SKM-1 treated with dmso at 0.1 percent for 144 hours (cell line): Measurements from ENCODE around the gene BTN1A1.
"Not testable (repeated sequence)": the region's sequence is repeated elsewhere in the genome, so short reads cannot be mapped to it uniquely, and the experiment has no call there.

ENCODE experiments used
- DNase-seq: peaks from one replicate; lab custom pipeline; 2025; ENCODE audit not compliant: unreplicated experiment; lab: John Stamatoyannopoulos, UW

The BTN1A1 gene

GRCh38 chr6:26536571-26537159 lies 36.6 kb downstream of the BTN1A1 start:
- no peak for DNase-seq

- DNase-seq: peak; percentile 89
These were observed 37.2 kb downstream of the BTN1A1 start for GRCh38 chr6:26537160-26537845.

- DNase-seq: peak; percentile 92
These were observed 37.9 kb downstream of the BTN1A1 start, which contains the start of gene HMGN4 for GRCh38 chr6:26537846-26538571. TSS of gene HMGN4 (plus strand) at chr6:26538366. CDS start at chr6:26545207, 6,841 bp downstream.

GRCh38 chr6:26538572-26538902 lies 38.4 kb downstream of the BTN1A1 start:
- DNase-seq: no peak

GRCh38 chr6:26539071-26539615 lies 39.0 kb downstream of the BTN1A1 start:
- no peak for DNase-seq

GRCh38 chr6:26541579-26541978 lies 41.5 kb downstream of the BTN1A1 start:
- DNase-seq: no peak

GRCh38 chr6:26543953-26544352 lies 43.9 kb downstream of the BTN1A1 start:
- no peak for DNase-seq

GRCh38 chr6:26544473-26544872 lies 44.4 kb downstream of the BTN1A1 start:
- DNase-seq: no peak

- DNase-seq: no peak
These were observed 45.5 kb downstream of the BTN1A1 start for GRCh38 chr6:26545627-26546026.

GRCh38 chr6:26547363-26547762 lies 47.3 kb downstream of the BTN1A1 start:
- not testable (repeated sequence) for DNase-seq

- DNase-seq: no peak
These were observed 50.3 kb downstream of the BTN1A1 start for GRCh38 chr6:26550250-26550993.

- DNase-seq: no peak
These were observed 52.1 kb downstream of the BTN1A1 start for GRCh38 chr6:26552205-26552604.

GRCh38 chr6:26552640-26553188 lies 52.6 kb downstream of the BTN1A1 start:
- DNase-seq: no peak

GRCh38 chr6:26553264-26553634 lies 53.1 kb downstream of the BTN1A1 start:
- peak; percentile 56 for DNase-seq

GRCh38 chr6:26553635-26554446 lies 53.7 kb downstream of the BTN1A1 start:
- DNase-seq: peak; percentile 75

GRCh38 chr6:26554447-26554696 lies 54.3 kb downstream of the BTN1A1 start:
- DNase-seq: no peak

GRCh38 chr6:26554697-26555504 lies 54.8 kb downstream of the BTN1A1 start:
- peak; percentile 38 for DNase-seq

- no peak for DNase-seq
These were observed 55.6 kb downstream of the BTN1A1 start for GRCh38 chr6:26555505-26556262.
